Measurements from ENCODE around the gene RFPL3. TPM values are rescaled to one million over a fixed set of nuclear protein-coding genes. Genes with fewer than 3 reads are reported as not detected.

Gene RFPL3
- total RNA-seq, 1 experiment from 2014 or later = not detected

GRCh38 chr22:32309585-32310251, 47.9 kb upstream of the RFPL3 start:
- intact Hi-C loops (cut with micrococcal nuclease; ENCODE audit: unreplicated experiment) = no loop called here
- DNase-seq (ENCODE audit: low read depth, low spot score) (no peak), ATAC-seq (no peak)
- H3K4me3 ChIP-seq (ENCODE audit: low read depth in 2 of 2, low read length in 2 of 2) = no peak overlapping the region
- no peaks in the 10 kb centered on the region for H3K36me3 ChIP-seq (ENCODE audit: control insufficient read depth, insufficient read depth, low read length)
- no peaks in the 10 kb centered on the region for H3K27me3 ChIP-seq (ENCODE audit: control insufficient read depth, insufficient read depth, low read length)
- H3K4me1 ChIP-seq (ENCODE audit: control insufficient read depth, insufficient read depth, low read length) = no peaks in the 10 kb centered on the region
- CTCF ChIA-PET = no interaction called here
- no peak overlapping the region for H3K27ac ChIP-seq (ENCODE audit: low read length)
- no peaks in the 10 kb centered on the region for H3K9me3 ChIP-seq (ENCODE audit: control insufficient read depth, insufficient read depth, low read depth, low read length)
- BruUV-seq (replicated peaks) = no TSS peak
- TF ChIP-seq POLR2AphosphoS5 (IDR thresholded peaks at IDR 0.05; ENCODE audit: low read depth, low read length) = no peak
- TF ChIP-seq, protein P1, sequence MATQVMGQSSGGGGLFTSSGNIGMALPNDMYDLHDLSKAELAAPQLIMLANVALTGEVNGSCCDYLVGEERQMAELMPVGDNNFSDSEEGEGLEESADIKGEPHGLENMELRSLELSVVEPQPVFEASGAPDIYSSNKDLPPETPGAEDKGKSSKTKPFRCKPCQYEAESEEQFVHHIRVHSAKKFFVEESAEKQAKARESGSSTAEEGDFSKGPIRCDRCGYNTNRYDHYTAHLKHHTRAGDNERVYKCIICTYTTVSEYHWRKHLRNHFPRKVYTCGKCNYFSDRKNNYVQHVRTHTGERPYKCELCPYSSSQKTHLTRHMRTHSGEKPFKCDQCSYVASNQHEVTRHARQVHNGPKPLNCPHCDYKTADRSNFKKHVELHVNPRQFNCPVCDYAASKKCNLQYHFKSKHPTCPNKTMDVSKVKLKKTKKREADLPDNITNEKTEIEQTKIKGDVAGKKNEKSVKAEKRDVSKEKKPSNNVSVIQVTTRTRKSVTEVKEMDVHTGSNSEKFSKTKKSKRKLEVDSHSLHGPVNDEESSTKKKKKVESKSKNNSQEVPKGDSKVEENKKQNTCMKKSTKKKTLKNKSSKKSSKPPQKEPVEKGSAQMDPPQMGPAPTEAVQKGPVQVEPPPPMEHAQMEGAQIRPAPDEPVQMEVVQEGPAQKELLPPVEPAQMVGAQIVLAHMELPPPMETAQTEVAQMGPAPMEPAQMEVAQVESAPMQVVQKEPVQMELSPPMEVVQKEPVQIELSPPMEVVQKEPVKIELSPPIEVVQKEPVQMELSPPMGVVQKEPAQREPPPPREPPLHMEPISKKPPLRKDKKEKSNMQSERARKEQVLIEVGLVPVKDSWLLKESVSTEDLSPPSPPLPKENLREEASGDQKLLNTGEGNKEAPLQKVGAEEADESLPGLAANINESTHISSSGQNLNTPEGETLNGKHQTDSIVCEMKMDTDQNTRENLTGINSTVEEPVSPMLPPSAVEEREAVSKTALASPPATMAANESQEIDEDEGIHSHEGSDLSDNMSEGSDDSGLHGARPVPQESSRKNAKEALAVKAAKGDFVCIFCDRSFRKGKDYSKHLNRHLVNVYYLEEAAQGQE (IDR thresholded peaks at IDR 0.05; ENCODE audit: insufficient read depth in 1 of 2, low read depth in 2 of 2, low read length in 1 of 2) = no peak
- TF ChIP-seq SIN3A (IDR thresholded peaks at IDR 0.05; ENCODE audit: borderline replicate concordance, insufficient read depth, low read depth, low read length) = no peak
- TF ChIP-seq TCF7L2 (IDR thresholded peaks at IDR 0.05; ENCODE audit: low read depth, low read length) = no peak
- TF ChIP-seq CTCF (IDR thresholded peaks at IDR 0.05) = no peak
- in situ Hi-C loops (cut with HindIII; ENCODE audit: low pct_unique_long_range_greater_than_20kb, low sequenced_read_pairs) = no loop called here
- POLR2A ChIA-PET = no interaction called here

DNA sequence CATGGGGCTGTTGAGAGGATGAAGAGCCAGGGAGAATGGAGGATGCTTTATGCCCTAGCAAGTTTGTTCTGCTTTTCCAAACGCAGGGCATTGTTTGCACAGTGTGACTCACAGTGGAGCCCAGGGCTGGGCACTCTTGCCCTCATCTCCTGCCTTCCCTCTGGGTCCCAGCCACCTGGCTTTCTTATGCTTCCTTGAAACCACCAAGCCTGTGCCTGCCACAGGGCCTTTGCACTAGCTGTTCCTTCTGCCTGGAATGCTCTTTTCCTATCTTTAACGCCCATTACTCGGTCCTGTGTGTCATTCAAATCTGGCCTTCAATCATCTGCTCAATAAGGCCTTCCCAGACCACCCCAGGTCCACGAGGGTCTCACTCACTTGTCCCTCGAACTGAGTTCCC, 46.9 kb upstream of the RFPL3 start:
- CTCF ChIA-PET = no interaction called here
- intact Hi-C loops (cut with micrococcal nuclease; ENCODE audit: unreplicated experiment) = no loop called here

More for the DNA sequence above, 46.9 kb upstream of the RFPL3 start:
- H3K36me3 ChIP-seq (ENCODE audit: control insufficient read depth, insufficient read depth, low read length) = no peaks in the 10 kb centered on the region
- no peaks in the 10 kb centered on the region for H3K9me3 ChIP-seq (ENCODE audit: control insufficient read depth, insufficient read depth, low read depth, low read length)
- no peak overlapping the region for H3K4me3 ChIP-seq (ENCODE audit: low read depth in 2 of 2, low read length in 2 of 2)
- POLR2A ChIA-PET = no interaction called here
- H3K27me3 ChIP-seq (ENCODE audit: control insufficient read depth, insufficient read depth, low read length) = no peaks in the 10 kb centered on the region
- H3K4me1 ChIP-seq (ENCODE audit: control insufficient read depth, insufficient read depth, low read length) = no peaks in the 10 kb centered on the region
- in situ Hi-C loops (cut with HindIII; ENCODE audit: low pct_unique_long_range_greater_than_20kb, low sequenced_read_pairs) = no loop called here
- no peak for TF ChIP-seq POLR2AphosphoS5 (IDR thresholded peaks at IDR 0.05; ENCODE audit: low read depth, low read length)
- TF ChIP-seq, protein P1 (IDR thresholded peaks at IDR 0.05; ENCODE audit: insufficient read depth in 1 of 2, low read depth in 2 of 2, low read length in 1 of 2) = no peak
- no peak for TF ChIP-seq CTCF (IDR thresholded peaks at IDR 0.05)
- no peak for TF ChIP-seq SIN3A (IDR thresholded peaks at IDR 0.05; ENCODE audit: borderline replicate concordance, insufficient read depth, low read depth, low read length)
- no peak for TF ChIP-seq TCF7L2 (IDR thresholded peaks at IDR 0.05; ENCODE audit: low read depth, low read length)
- H3K27ac ChIP-seq (ENCODE audit: low read length) = no peak overlapping the region
- no TSS peak for BruUV-seq (replicated peaks)
- ATAC-seq (no peak), DNase-seq (ENCODE audit: low read depth, low spot score) (no peak)
